OCI-LY3 (cell line): ENCODE results near the gene EPHA6.

Experiments used
- H2AFZ ChIP-seq: fragments of 200-600, 300-600 bp; shearing (Covaris generic); 2 replicates; pipeline ENCODE4 v1.6.0; 2014; ENCODE audit warnings: antibody characterized with exemption, low read depth, low read length
- H3K27ac ChIP-seq: fragments of 200-600, 300-600 bp; sonication (generic); 2 replicates; pipeline ENCODE4 v1.5.1; 2014; ENCODE audit warnings: mild to moderate bottlenecking, low read length, moderate library complexity, mixed read lengths
- H3K27me3 ChIP-seq: fragments of 200-600, 300-600 bp; sonication (generic); 2 replicates; pipeline ENCODE4 v1.6.1; 2014; ENCODE audit warnings: low read depth, low read length, mixed read lengths
- H3K36me3 ChIP-seq: fragments of 200-600, 300-600 bp; sonication (generic); replicated peaks from 2 replicates; pipeline ENCODE3; 2014; ENCODE audit warnings: low read depth, low read length, mixed read lengths
- H3K4me1 ChIP-seq: fragments of 300-600, 200-600 bp; sonication (generic); 2 replicates; pipeline ENCODE4 v1.6.1; 2014; ENCODE audit warnings: low read length, mixed read lengths
- H3K4me2 ChIP-seq: fragments of 200-600, 300-600 bp; sonication (generic); 2 replicates; pipeline ENCODE4 v1.6.1; 2014; ENCODE audit warnings: low read length, mixed read lengths
- H3K4me3 ChIP-seq: fragments of 300-600, 200-600 bp; sonication (generic); 2 replicates; pipeline ENCODE4 v1.5.1; 2014; ENCODE audit warnings: antibody characterized with exemption, mild to moderate bottlenecking, low read length, moderate library complexity
- H3K79me2 ChIP-seq: fragments of 300-600, 200-600 bp; shearing (Covaris generic); 2 replicates; pipeline ENCODE4 v1.6.1; 2014; ENCODE audit warnings: mild to moderate bottlenecking, low read length, mixed read lengths
- H3K9ac ChIP-seq: fragments of 300-600, 200-600 bp; shearing (Covaris generic); 2 replicates; pipeline ENCODE4 v1.6.0; 2014; ENCODE audit warnings: mild to moderate bottlenecking, low read length, moderate library complexity
- H3K9me3 ChIP-seq: fragments of 200-600, 300-600 bp; shearing (Covaris generic); 2 replicates; pipeline ENCODE4 v1.6.1; 2014; ENCODE audit warnings: low read length, mixed read lengths; ENCODE audit not compliant: insufficient read depth
- H4K20me1 ChIP-seq: fragments of 200-600, 300-600 bp; sonication (generic); 2 replicates; pipeline ENCODE4 v1.6.1; 2016; ENCODE audit warnings: low read length, mixed read lengths; ENCODE audit not compliant: insufficient read depth
- EZH2phosphoT487 ChIP-seq: fragments of 200-600 bp; shearing (Covaris generic); IDR thresholded peaks from 2 replicates; pipeline ENCODE4 v1.6.1; 2018; ENCODE audit warnings: antibody characterized with exemption, mixed run types, low read depth
- TF ChIP-seq, protein P1 (sequence below): fragments of 200-600, 300-600 bp; sonication (generic); IDR thresholded peaks from 2 replicates; pipeline ENCODE4 v1.5.1; 2014; ENCODE audit warnings: antibody characterized with exemption, low read length, low read depth

The EPHA6 gene

GRCh38 chr3:97647441-97647982 lies 833.1 kb downstream of the EPHA6 start:
- no peak overlapping the region for H3K9ac ChIP-seq
- H2AFZ ChIP-seq, result no peak overlapping the region
- no peaks in the 10 kb centered on the region for H4K20me1 ChIP-seq
- no peak overlapping the region for H3K4me3 ChIP-seq
- no peak overlapping the region for H3K27ac ChIP-seq
- TF ChIP-seq, protein P1, sequence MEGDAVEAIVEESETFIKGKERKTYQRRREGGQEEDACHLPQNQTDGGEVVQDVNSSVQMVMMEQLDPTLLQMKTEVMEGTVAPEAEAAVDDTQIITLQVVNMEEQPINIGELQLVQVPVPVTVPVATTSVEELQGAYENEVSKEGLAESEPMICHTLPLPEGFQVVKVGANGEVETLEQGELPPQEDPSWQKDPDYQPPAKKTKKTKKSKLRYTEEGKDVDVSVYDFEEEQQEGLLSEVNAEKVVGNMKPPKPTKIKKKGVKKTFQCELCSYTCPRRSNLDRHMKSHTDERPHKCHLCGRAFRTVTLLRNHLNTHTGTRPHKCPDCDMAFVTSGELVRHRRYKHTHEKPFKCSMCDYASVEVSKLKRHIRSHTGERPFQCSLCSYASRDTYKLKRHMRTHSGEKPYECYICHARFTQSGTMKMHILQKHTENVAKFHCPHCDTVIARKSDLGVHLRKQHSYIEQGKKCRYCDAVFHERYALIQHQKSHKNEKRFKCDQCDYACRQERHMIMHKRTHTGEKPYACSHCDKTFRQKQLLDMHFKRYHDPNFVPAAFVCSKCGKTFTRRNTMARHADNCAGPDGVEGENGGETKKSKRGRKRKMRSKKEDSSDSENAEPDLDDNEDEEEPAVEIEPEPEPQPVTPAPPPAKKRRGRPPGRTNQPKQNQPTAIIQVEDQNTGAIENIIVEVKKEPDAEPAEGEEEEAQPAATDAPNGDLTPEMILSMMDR, result no peak
- TF ChIP-seq EZH2phosphoT487, result no peak
- no peak overlapping the region for H3K4me2 ChIP-seq
- no peaks in the 10 kb centered on the region for H3K27me3 ChIP-seq
- H3K4me1 ChIP-seq, result no peaks in the 10 kb centered on the region
- H3K9me3 ChIP-seq, result peaks cover 2% of the 10 kb centered on the region; the same call in 1 of the 2 replicates
- no peaks in the 10 kb centered on the region for H3K36me3 ChIP-seq
- H3K79me2 ChIP-seq, result no peaks in the 10 kb centered on the region

DNA sequence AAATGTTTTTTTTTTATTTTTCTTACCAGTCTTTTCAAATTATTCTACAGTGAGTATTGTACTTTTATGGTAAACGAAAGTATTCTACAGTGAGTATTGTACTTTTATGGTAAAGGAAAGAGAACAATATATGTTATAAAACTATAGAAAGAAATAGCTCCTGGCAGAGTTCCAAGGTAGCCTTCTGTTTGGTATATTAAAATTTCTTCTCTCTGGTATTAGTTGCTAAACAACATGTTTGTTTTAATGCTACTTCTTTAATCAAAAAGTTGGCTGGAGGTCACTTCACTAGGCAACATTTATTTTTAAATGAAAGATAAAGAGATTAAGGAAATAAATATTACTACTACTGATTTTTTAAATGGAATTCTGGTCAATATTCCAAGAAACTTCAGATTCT lies 841.6 kb downstream of the EPHA6 start:
- H3K9ac ChIP-seq, result no peak overlapping the region
- no peak overlapping the region for H3K27ac ChIP-seq
- no peaks in the 10 kb centered on the region for H3K4me1 ChIP-seq
- H3K4me2 ChIP-seq, result no peak overlapping the region
- no peaks in the 10 kb centered on the region for H3K27me3 ChIP-seq
- H2AFZ ChIP-seq, result no peak overlapping the region
- H3K9me3 ChIP-seq, result no peaks in the 10 kb centered on the region
- no peak overlapping the region for H3K4me3 ChIP-seq
- no peaks in the 10 kb centered on the region for H3K36me3 ChIP-seq
- H3K79me2 ChIP-seq, result no peaks in the 10 kb centered on the region
- TF ChIP-seq EZH2phosphoT487, result no peak
- TF ChIP-seq, protein P1, result no peak
- H4K20me1 ChIP-seq, result no peaks in the 10 kb centered on the region

DNA sequence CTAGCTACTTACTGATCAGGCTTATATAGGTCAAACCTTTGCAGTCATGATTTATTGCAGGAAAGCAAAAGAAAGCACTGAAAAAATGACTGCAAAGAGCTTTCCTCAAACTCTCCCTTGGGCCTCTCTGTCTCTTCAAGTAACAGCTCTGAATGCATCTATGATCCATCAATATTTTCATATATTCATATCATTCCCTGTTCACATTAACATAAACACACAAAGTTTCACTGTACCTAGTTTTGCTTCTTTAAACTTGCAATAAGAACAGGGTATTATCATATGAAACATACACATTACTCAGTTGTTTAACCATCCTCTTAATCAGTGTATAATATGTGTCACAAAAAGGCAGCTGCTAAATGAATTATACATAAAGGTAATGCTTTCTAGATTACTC lies 842.2 kb downstream of the EPHA6 start:
- Histone ChIP-seq H3K36me3 (no peaks in the 10 kb centered on the region), H3K9ac (no peak overlapping the region), H4K20me1 (no peaks in the 10 kb centered on the region), H3K9me3 (no peaks in the 10 kb centered on the region), H3K79me2 (no peaks in the 10 kb centered on the region), H3K4me3 (no peak overlapping the region), H3K4me2 (no peak overlapping the region), H3K4me1 (no peaks in the 10 kb centered on the region), H3K27me3 (no peaks in the 10 kb centered on the region), H2AFZ (no peak overlapping the region), H3K27ac (no peak overlapping the region)
- TF ChIP-seq, protein P1, result no peak
- no peak for TF ChIP-seq EZH2phosphoT487

- no peaks in the 10 kb centered on the region for H3K27me3 ChIP-seq
- H3K36me3 ChIP-seq, result no peaks in the 10 kb centered on the region
- no peak overlapping the region for H3K4me2 ChIP-seq
- TF ChIP-seq, protein P1, result peak; percentile 83
- TF ChIP-seq EZH2phosphoT487, result no peak
- no peaks in the 10 kb centered on the region for H3K4me1 ChIP-seq
- H3K9me3 ChIP-seq, result no peaks in the 10 kb centered on the region
- no peaks in the 10 kb centered on the region for H3K79me2 ChIP-seq
- H3K9ac ChIP-seq, result no peak overlapping the region
- H2AFZ ChIP-seq, result no peak overlapping the region
- H3K4me3 ChIP-seq, result no peak overlapping the region
- no peaks in the 10 kb centered on the region for H4K20me1 ChIP-seq
- H3K27ac ChIP-seq, result no peak overlapping the region
Observed at GRCh38 chr3:97658668-97659285, 844.4 kb downstream of the EPHA6 start.
